CD1c-positive myeloid dendritic cell (primary cell): ENCODE measurements around the gene ASF1A.
"Not testable (repeated sequence)": the region's sequence is repeated elsewhere in the genome, so short reads cannot be mapped to it uniquely, and the experiment has no call there.

Experiments
- DNase-seq: peaks from one replicate; pipeline ENCODE4 v3.0.0-alpha.2; 2016; ENCODE audit errors: extremely low spot score

The ASF1A gene

DNA sequence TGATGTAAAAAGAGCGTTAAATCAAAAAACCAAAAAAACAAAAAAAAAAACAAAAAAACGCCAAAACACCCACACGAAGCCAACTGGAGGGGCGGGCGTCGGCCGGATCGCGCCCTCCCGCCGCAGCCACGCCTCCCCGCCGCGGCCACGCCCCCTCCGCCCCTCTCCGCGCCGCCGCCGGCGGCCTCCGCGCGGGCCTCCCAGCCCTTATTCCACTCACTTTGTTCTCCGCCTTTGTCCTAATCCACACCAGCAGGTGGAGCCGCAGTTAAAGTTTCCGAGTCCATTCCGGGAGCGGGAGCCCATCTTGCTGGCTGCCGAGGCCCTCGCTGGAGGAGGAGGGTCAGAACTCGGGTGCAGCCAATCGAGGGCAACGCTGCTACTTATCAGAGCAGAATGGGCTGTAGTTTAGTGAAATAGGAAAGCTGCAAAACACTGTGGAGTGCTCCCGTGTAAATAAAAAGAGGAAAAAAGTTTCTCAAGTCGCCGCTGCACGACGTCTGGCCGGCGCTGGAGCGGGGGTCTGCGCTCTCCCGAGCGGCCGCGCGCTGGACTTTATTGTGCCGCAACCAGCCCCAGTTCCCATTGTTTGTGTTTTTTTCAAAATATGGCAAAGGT, at the start of gene ASF1A:
ASF1A (plus strand) TSS at position 346 of the 618 bp plus-strand sequence; CDS start at position 608, 262 bp downstream.
- DNase-seq, result peak; percentile 97

- no peak for DNase-seq
Measured at GRCh38 chr6:118844915-118845314, 49.0 kb upstream of the ASF1A start.

DNA sequence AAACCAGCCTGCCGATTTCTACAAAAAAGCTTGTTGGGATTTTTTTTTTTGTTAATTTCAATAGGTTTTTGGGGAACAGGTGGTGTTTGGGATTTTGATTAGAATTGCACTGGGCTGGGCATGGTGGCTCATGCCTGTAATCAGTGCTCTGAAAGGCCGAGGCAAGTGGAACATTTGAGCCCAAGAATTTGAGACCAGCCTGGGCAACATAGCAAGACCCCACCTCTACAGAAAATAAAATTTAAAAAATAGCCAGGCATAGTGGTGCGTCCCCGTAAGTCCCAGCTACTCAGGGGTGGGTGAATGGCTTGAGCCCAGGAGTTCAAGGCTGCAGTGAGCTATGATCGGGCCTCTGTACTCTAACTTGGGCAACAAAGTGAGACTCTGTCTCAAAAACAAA, 40.5 kb upstream of the ASF1A start:
- no peak for DNase-seq

GRCh38 chr6:118856301-118856700, 37.7 kb upstream of the ASF1A start:
- DNase-seq, result no peak

GRCh38 chr6:118859517-118860064, 34.4 kb upstream of the ASF1A start:
- DNase-seq, result no peak

GRCh38 chr6:118860363-118860762, 33.6 kb upstream of the ASF1A start:
- DNase-seq, result no peak

- DNase-seq, result no peak
Measured at GRCh38 chr6:118860880-118861279, 33.1 kb upstream of the ASF1A start.

- DNase-seq, result no peak
Measured at GRCh38 chr6:118862443-118862842, 31.5 kb upstream of the ASF1A start.

GRCh38 chr6:118864341-118865099, 29.4 kb upstream of the ASF1A start:
- peak; percentile 39 for DNase-seq

- DNase-seq, result no peak
Measured at GRCh38 chr6:118865100-118865391, 28.9 kb upstream of the ASF1A start.

DNA sequence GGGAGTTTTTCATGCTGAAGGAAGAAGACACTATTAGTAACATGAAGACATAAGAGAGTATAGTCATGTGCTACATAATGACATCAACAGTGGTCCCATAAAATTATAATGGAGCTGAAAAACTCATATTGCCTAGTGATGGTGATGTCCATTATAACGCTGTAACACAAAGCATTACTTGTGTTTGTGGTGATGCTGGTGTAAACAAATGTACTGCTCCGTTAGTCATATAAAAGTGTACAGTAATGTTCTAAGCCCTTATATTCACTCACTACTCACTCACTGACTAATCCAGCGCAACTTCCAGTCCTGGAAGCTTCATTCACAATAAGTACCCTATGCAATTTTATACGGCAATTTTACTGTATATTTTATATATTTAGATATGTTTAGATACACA, 26.8 kb upstream of the ASF1A start:
- DNase-seq, result no peak

- not testable (repeated sequence) for DNase-seq
Measured at GRCh38 chr6:118868901-118869300, 25.1 kb upstream of the ASF1A start.

GRCh38 chr6:118869350-118869749, 24.6 kb upstream of the ASF1A start:
- DNase-seq, result no peak

- DNase-seq, result no peak
Measured at GRCh38 chr6:118869894-118870589, 23.9 kb upstream of the ASF1A start.

GRCh38 chr6:118871331-118871730, 22.6 kb upstream of the ASF1A start:
- no peak for DNase-seq

GRCh38 chr6:118872318-118872717, 21.6 kb upstream of the ASF1A start:
- no peak for DNase-seq

GRCh38 chr6:118872726-118873125, 21.2 kb upstream of the ASF1A start:
- DNase-seq, result no peak

DNA sequence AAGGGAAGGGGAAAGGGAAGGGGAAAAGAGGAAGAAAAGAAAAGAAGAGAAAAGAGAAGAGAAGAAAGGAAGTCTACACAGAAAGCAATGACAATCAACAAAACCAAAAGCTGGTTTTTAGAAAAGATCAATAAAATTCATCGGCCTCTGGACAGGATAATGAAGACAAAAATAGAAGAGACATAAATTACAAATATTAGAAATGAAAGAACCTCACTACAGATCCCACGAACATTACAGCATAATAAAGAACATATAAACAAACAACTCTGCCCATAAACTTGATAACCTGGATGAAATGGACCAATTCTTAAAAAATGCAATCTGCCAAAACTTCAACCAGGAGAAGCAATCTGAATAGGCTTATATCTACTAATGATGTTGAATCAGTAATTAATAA, 20.7 kb upstream of the ASF1A start:
- no peak for DNase-seq

DNA sequence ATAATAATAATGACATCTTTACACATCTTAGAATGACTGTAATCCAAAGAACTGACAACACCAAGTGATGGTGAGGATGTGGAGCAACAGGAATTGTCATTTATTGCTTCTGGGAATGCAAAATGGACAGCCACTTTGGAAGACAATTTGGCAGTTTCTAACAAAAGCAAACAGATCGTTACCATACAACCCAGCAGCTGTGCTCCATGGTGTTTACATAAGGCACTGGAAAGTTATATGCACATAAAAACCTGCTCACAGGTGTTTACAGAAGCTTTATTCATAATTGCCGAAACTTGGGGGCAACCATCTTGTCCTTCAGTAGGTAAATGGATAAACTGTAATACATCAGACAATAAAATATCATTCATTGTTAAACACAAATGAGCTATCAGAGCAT, 18.3 kb upstream of the ASF1A start:
- DNase-seq, result no peak

- no peak for DNase-seq
Measured at GRCh38 chr6:118876198-118876597, 17.8 kb upstream of the ASF1A start.

DNA sequence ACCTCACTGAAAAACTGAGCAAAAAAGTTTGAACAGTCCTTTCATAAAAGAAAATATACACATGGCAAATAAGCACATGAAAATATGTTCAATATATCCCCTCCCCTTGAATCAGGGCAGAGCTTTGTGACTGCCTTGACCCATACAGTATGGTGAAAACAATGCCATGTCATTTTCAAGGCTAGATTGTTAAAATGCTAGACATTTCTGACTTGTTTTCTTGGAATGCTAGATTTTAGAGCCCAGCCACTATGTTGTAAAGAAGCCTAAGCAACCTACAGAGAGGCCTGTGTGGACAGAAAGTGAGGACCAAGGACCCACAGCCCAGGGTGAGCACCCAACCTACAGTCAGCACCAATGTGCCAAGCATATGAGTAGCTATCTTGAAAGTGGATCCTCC, 17.1 kb upstream of the ASF1A start:
- DNase-seq, result no peak

DNA sequence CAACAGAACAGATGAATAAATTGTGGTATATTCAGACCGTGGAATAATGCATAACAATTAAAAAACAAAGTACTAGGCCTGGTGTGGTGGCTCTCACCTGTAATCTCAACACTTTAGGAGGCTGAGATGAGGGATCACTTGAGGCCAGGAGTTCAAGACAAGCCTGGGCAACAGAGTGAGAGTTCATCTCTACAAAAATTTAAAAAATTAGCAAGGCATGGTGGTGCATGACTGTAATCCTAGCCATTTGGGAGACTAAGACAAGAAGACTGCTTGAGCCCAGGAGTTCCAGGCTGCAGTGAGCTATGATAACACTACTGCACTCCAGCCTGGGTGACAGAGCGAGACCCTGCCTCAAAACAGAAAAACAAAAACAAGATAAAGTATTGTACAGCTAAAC, 16.1 kb upstream of the ASF1A start:
- no peak for DNase-seq
